ENCODE data around the gene HOMER1. TPM values are rescaled to one million over a fixed set of nuclear protein-coding genes. Genes with fewer than 3 reads are reported as not detected.

The HOMER1 gene
- total RNA-seq, 1 donor from 2014 or later: 9.6 TPM

GRCh38 chr5:79514391-79515105 lies 614 bp upstream of the HOMER1 start:
- TF ChIP-seq, protein P1, sequence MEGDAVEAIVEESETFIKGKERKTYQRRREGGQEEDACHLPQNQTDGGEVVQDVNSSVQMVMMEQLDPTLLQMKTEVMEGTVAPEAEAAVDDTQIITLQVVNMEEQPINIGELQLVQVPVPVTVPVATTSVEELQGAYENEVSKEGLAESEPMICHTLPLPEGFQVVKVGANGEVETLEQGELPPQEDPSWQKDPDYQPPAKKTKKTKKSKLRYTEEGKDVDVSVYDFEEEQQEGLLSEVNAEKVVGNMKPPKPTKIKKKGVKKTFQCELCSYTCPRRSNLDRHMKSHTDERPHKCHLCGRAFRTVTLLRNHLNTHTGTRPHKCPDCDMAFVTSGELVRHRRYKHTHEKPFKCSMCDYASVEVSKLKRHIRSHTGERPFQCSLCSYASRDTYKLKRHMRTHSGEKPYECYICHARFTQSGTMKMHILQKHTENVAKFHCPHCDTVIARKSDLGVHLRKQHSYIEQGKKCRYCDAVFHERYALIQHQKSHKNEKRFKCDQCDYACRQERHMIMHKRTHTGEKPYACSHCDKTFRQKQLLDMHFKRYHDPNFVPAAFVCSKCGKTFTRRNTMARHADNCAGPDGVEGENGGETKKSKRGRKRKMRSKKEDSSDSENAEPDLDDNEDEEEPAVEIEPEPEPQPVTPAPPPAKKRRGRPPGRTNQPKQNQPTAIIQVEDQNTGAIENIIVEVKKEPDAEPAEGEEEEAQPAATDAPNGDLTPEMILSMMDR (IDR thresholded peaks at IDR 0.05; ENCODE audit: insufficient read depth, low read length, poor library complexity, severe bottlenecking): no peak
- peak; percentile 77 for DNase-seq (ENCODE audit: low read depth)
- Histone ChIP-seq H3K36me3 (ENCODE audit: control insufficient read depth, insufficient read depth, low read length) (no peaks in the 10 kb centered on the region), H3K4me3 (ENCODE audit: low read depth, low read length) (peak overlapping the region; percentile 72), H3K27me3 (ENCODE audit: control insufficient read depth, insufficient read depth, low read length) (no peaks in the 10 kb centered on the region)

- Histone ChIP-seq H3K27me3 (ENCODE audit: control insufficient read depth, insufficient read depth, low read length) (no peaks in the 10 kb centered on the region), H3K36me3 (ENCODE audit: control insufficient read depth, insufficient read depth, low read length) (no peaks in the 10 kb centered on the region), H3K4me3 (ENCODE audit: low read depth, low read length) (peak overlapping the region; percentile 72)
- DNase-seq (ENCODE audit: low read depth): no peak
- TF ChIP-seq, protein P1 (IDR thresholded peaks at IDR 0.05; ENCODE audit: insufficient read depth, low read length, poor library complexity, severe bottlenecking): no peak
Measured at GRCh38 chr5:79513308-79513703, 628 bp downstream of the HOMER1 start.

DNA sequence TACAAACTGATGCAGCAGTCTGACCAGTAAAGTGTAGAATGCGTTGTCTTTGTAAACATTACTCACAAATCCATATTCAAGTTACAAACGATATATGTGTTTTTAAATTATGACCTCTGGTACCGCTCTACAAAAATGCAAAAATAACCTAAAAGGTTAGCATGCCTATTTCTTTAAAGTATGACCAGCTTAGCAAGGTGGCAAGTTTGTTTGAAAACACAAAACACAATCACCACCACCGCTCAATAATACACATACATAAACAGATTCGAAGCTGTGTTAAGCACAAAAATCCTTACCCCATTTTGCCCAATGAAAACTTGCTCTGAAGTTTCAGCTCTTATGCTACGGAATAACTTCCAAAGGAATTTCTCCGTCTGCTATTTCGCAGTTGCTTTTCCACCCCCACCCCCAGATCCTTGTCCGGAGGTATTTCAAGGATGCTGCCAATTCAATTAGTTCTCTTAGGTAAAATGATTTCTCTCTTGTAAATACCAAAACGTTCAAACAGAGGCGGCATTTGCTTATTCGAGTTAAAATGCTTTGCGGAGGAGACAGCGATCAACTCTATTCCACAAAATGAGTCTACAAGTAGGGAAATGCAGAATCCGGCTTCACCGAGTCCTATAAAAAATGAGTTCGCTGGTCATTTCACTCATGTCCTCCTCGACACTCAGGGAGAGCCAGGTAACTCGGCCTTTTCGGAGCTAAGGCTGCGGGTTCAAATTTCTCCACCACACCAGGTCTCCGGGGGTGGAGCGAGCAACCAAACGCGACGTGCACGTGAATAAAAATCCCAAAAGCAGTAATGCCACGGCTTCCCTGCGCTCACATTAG lies 1.2 kb downstream of the HOMER1 start:
- TF ChIP-seq, protein P1 (IDR thresholded peaks at IDR 0.05; ENCODE audit: insufficient read depth, low read length, poor library complexity, severe bottlenecking): no peak
- DNase-seq (ENCODE audit: low read depth): no peak
- no peaks in the 10 kb centered on the region for H3K36me3 ChIP-seq (ENCODE audit: control insufficient read depth, insufficient read depth, low read length)
- peak overlapping the region; percentile 72 for H3K4me3 ChIP-seq (ENCODE audit: low read depth, low read length)
- H3K27me3 ChIP-seq (ENCODE audit: control insufficient read depth, insufficient read depth, low read length): no peaks in the 10 kb centered on the region

DNA sequence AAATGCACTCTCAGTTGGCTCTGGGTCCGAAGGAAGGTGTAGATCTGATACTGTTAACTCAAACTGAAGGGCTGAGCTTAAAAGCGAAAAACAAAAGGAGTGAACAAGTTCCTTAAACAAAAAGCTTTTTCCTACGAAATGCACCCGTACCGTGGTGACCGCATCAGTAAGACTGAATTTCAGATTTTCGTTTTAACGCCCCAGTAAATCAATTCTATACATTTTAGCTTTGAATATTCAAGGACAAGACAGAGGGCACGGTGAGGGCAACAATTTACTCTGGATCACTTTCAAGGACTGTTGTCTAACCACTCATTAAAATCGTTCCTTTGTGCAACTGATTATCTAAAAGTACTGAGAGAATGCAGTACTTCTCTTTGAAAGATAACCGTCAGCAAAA lies 1.9 kb downstream of the HOMER1 start:
- Histone ChIP-seq H3K27me3 (ENCODE audit: control insufficient read depth, insufficient read depth, low read length) (no peaks in the 10 kb centered on the region), H3K4me3 (ENCODE audit: low read depth, low read length) (peak overlapping the region; percentile 72), H3K36me3 (ENCODE audit: control insufficient read depth, insufficient read depth, low read length) (no peaks in the 10 kb centered on the region)
- TF ChIP-seq, protein P1 (IDR thresholded peaks at IDR 0.05; ENCODE audit: insufficient read depth, low read length, poor library complexity, severe bottlenecking): no peak
- DNase-seq (ENCODE audit: low read depth): no peak

DNA sequence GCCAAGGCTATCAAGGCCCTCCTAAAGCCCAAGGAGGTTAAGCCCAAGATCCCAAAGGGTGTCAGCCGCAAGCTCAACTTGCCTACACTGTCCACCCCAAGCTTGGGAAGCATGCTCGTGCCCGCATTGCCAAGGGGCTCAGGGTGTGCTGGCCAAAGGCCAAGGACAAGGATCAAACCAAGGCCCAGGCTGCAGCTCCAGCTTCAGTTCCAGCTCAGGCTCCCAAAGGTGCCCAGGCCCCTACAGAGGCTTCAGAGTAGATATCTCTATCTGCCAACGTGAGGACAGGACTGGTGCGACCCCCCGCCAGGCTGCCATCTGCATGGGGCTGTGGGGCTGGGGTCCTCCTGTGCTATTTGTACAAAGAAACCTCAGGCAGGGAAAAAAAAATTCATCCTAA lies 3.3 kb downstream of the HOMER1 start:
- Histone ChIP-seq H3K36me3 (ENCODE audit: control insufficient read depth, insufficient read depth, low read length) (no peaks in the 10 kb centered on the region), H3K27me3 (ENCODE audit: control insufficient read depth, insufficient read depth, low read length) (no peaks in the 10 kb centered on the region), H3K4me3 (ENCODE audit: low read depth, low read length) (no peak overlapping the region)
- DNase-seq (ENCODE audit: low read depth): no peak
- TF ChIP-seq, protein P1 (IDR thresholded peaks at IDR 0.05; ENCODE audit: insufficient read depth, low read length, poor library complexity, severe bottlenecking): no peak
